GM10266 (cell line): ENCODE results near the gene TM2D3.

Source experiments
- DNase-seq: peaks from one replicate; pipeline ENCODE4 v3.0.0; 2012; ENCODE audit errors: extremely low spot score
- TF ChIP-seq, protein P1 (sequence below): IDR thresholded peaks from 2 replicates; pipeline ENCODE4 v1.5.1; 2012; ENCODE audit warnings: mild to moderate bottlenecking, low read depth; ENCODE audit not compliant: control insufficient read depth, insufficient read depth; ENCODE audit errors: missing control alignments

The TM2D3 gene

DNA sequence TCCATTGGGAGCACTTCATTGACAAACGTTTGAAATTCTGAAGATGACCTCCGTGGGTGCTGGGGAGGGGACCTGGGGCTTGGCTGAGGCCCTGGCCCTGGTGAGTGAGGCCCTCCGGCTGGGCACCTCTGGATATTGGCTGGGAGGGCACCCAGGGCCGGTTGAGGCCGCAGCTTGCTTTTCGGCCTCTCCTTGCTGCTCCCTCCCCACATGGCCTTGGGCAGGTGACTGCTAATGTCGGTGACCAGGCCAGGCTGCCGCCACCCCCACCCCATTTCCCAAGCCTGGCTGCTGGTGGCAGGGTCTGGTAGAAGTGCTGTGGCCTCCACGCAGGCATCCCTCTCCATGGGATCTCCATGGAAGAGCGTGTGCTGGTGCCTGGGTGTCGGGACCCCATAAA is 39.5 kb downstream of the TM2D3 start:
- DNase-seq = no peak
- TF ChIP-seq, protein P1, sequence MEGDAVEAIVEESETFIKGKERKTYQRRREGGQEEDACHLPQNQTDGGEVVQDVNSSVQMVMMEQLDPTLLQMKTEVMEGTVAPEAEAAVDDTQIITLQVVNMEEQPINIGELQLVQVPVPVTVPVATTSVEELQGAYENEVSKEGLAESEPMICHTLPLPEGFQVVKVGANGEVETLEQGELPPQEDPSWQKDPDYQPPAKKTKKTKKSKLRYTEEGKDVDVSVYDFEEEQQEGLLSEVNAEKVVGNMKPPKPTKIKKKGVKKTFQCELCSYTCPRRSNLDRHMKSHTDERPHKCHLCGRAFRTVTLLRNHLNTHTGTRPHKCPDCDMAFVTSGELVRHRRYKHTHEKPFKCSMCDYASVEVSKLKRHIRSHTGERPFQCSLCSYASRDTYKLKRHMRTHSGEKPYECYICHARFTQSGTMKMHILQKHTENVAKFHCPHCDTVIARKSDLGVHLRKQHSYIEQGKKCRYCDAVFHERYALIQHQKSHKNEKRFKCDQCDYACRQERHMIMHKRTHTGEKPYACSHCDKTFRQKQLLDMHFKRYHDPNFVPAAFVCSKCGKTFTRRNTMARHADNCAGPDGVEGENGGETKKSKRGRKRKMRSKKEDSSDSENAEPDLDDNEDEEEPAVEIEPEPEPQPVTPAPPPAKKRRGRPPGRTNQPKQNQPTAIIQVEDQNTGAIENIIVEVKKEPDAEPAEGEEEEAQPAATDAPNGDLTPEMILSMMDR = no peak

DNA sequence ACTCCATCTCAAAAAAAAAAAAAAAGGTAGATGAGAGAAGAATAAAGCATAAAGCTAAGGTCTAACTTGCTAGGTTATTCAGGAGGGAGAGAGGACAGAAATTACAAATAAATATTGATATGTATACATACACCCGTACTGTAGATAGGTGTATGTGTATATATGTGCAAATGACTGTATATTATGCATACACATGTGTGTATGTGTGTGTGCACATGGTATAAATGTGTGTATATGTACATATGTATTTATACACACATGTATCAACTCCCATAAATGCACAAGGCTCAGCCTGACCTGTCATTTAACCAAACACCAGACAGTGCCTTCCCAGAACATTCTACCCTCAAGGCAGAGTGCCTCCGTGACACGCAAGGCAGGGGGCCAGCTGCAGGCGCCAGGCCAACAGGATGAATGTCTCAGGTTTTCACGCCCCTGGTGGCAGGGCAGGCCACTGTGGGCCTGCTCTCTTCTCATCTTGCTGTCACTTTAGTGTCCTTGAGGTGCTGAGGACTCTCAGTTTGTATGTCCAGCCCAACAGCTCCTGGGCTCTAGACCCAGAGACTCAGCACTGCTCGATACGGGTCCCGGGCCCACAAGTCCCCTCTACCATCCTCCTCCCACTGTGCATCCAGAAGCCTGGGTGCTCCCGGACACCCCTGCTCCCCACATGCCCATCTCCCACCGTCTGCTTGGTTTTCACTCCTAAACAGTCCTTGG is 40.4 kb downstream of the TM2D3 start:
- no peak for DNase-seq
- TF ChIP-seq, protein P1 = no peak

GRCh38 chr15:101611007-101611406 is 41.2 kb downstream of the TM2D3 start:
- no peak for DNase-seq
- TF ChIP-seq, protein P1 = no peak

DNA sequence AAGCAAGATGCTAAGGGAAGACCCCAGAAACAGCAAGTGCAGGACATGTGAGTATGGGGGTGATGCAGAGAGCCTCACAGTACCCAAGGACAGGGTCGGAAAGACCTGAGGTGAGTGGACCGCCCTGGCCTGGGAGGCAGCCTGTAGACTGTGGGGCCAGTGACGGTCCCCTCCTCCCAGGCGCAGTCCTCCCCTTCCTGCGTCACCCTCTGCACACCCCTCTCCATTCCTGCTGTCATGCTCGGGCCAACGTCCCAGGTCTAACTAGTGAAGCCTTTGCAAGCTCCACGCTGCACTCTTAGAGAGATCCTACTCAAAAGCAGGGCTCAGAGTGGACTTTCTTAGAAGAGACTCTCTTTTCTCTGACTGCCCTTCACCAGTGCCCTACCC is 41.6 kb downstream of the TM2D3 start:
- no peak for DNase-seq
- TF ChIP-seq, protein P1 = no peak

DNA sequence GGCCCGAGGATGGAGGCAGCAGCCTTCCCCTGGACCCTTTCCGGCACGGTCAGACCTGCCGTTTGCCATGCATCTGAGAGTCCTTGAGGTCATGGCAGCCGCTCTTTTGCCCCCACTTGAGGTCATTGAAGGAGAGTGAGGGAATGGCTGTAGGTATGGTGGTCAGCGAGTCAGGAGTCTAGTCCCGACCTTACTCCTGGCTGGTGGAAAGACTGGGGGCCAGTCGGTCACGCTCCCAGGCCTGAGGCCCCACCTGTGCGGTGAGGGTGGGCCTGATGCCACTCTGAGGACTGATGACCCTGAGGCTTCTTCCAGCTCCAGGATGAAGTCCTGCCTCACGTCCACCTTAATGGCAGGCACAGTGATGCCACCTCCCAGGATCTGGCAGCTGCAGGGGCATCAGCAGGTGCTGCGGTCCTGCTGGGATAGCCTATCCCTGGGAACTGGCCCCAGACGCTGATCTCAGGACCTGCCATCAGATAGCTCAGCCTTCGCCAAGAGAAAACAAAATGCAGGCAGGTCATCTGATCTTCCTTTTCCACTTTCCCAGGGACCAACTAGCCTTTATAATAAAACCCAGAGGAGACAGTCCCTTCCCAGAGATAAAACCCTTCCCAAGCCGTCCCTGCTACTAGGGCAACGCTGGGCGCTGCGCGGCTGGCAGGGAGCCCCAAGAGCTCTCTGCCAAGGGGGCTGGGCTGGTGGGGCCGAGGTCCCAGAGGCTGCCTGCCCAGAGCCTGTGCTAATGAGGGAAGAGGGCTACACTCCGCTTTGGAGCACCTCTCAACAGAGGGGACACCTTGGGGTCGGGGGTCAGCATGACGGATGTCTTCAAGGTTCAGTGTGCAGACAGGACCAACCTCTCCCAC is 42.2 kb downstream of the TM2D3 start:
- TF ChIP-seq, protein P1 = no peak
- DNase-seq = no peak

- no peak for DNase-seq
- TF ChIP-seq, protein P1 = no peak
Observed at GRCh38 chr15:101608201-101608600, 44.0 kb downstream of the TM2D3 start.

DNA sequence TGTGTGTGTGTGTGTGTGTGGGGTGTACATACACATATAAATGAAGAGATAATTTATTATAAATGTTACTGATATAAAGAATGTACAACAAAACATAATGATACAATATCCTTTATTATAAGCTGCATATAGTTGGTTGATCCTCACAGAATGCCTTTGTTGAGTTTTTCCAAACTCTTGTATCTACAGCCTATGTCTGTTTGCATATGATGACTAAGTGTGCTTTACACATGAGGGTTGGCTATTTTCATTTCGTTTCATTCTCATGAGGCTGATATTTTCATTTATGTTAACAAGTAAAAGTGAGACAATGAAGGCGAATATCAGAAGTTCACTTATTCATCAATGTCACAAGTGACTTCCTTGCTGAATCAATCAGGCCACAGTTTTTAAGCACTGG is 45.1 kb downstream of the TM2D3 start:
- TF ChIP-seq, protein P1 = no peak
- DNase-seq = no peak
